Stimulated activated CD4-positive, alpha-beta T cell treated with anti-CD3 and anti-CD28 coated beads, Interleukin-1b, Interleukin-23, amount 100 ng/mL, for 1 hour (primary cell): ENCODE results near the gene RALGPS1.

Experiments used
- DNase-seq, 2 donors: peaks; one replicate each; pipeline ENCODE4 v3.0.0-alpha.2; 2020; ENCODE audit warnings: low read depth in 2 of 2

RALGPS1 gene

GRCh38 chr9:127051881-127052595 lies 137.5 kb downstream of the RALGPS1 start:
- DNase-seq = no peak

- no peak for DNase-seq
These were observed 138.7 kb downstream of the RALGPS1 start for GRCh38 chr9:127053057-127053821.

- no peak for DNase-seq
These were observed 139.4 kb downstream of the RALGPS1 start for GRCh38 chr9:127053960-127054359.

- DNase-seq = no peak
These were observed 141.3 kb downstream of the RALGPS1 start for GRCh38 chr9:127055745-127056402.

DNA sequence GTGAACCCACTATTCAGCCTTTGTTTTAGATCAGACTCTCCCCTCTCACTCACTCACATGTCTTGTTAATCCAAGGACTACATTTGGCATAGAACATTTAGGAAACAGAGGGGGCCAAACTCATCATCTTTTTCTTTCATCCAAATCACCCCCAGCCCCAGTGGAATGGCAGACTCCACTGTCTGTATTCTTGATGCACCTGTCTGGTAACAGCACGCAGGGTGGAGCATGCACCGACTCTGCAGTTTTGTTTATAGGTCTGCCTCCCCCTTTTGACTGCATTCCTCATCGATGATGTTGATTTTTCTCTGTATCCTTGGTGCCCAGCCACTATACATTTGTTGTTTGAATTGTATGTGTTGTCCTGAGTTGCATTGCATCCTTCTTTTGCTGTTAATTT lies 141.9 kb downstream of the RALGPS1 start:
- no peak for DNase-seq

GRCh38 chr9:127058011-127058644 lies 143.5 kb downstream of the RALGPS1 start:
- DNase-seq = no peak

DNA sequence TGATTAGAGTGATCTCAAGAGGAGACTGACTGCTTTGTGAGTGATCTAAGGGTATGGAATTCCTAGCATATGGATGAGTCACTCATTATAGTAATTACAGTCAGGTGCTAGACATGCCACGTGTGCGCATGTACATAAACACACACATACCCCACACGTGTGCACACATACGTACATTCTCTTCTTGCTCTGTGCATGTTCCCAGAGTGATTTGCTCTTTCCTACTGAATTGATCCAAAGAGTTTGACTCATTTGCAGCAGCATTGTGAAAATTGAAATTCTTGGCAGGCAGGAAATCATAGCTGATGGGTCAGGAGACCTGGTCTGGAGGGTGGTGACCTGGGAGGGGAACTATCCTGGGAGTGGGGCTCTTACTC lies 144.1 kb downstream of the RALGPS1 start:
- no peak for DNase-seq

GRCh38 chr9:127059030-127059429 lies 144.4 kb downstream of the RALGPS1 start:
- DNase-seq = no peak

- no peak for DNase-seq
These were observed 145.3 kb downstream of the RALGPS1 start for GRCh38 chr9:127059765-127060361.

DNA sequence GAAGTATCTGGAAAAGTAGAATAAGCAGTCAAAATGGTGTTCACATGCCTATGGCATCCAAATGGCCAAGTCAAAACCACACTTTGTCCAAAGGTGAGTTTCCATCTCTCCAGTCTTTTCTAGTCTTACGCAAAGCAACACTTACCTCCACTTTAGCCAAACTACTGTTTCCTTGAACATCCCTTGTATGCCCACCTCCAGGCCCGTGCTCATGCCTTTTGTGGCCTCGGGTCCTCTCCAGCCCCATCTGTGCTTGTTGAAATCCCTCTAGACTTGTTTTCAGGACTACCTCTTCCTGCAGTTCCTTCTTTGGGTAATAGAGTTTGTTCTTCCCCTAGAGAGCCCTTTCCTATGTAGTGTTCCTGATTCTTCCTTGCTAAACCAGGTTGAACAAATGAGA lies 146.8 kb downstream of the RALGPS1 start:
- DNase-seq = no peak

DNA sequence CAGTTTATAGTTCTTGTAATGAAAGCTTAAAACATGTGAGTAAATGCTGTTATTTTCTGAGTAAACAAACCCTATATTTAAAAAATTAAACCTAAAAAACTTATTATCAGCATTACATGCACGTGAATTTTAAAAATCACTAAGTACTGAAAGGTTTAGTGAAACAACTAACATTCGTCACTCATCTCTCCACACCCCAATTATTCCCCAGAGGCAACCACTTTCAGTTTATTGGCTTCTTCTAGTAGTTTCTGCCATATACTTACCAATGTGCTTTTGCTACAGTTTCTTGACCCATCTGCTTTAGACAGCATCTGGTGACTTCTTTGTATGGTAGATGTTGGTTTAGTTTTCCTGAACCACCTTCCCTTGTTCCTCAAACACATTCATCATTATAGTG lies 149.8 kb downstream of the RALGPS1 start:
- no peak for DNase-seq

GRCh38 chr9:127065592-127065991 lies 151.0 kb downstream of the RALGPS1 start:
- DNase-seq = no peak

DNA sequence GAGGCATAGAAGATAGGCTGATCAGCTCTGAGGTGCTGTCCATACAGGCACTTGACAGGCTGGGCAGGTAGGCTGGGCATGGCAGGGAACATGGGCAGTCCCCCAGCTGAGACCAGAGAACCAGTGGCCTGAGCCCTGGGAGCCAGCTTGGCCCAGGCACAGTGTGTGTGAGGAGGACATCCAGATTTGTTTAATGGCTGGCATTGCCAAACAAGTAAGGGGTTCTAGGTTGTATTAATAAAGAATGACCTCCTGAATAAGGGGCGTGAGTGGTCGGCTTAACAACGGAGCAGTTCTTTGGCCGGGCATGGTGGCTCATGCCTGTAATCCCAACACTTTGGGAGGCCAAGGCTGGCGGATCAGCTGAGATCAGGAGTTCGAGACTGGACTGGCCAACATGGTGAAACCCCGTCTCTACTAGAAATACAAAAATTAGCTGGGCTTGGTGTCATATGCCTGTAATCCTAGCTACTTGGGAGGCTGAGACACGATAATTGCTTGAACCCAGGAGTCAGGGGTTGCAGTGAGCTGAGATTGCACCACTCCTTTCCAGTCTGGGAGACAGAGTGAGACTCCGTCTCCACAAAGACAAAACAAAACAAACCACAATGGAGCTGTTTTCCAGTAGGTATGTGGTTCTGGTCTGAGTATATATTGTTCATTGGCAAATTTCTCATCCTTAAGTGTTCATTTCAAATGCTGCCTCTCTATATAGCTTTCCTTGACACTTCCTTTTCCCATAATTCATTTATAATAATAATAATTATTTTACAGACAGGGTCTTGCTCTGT lies 151.7 kb downstream of the RALGPS1 start:
- DNase-seq = no peak

- DNase-seq = no peak
These were observed 152.2 kb downstream of the RALGPS1 start for GRCh38 chr9:127066851-127067136.

- DNase-seq = no peak
These were observed 153.1 kb downstream of the RALGPS1 start for GRCh38 chr9:127067603-127068220.

- no peak for DNase-seq
These were observed 160.3 kb downstream of the RALGPS1 start for GRCh38 chr9:127074561-127075548.

DNA sequence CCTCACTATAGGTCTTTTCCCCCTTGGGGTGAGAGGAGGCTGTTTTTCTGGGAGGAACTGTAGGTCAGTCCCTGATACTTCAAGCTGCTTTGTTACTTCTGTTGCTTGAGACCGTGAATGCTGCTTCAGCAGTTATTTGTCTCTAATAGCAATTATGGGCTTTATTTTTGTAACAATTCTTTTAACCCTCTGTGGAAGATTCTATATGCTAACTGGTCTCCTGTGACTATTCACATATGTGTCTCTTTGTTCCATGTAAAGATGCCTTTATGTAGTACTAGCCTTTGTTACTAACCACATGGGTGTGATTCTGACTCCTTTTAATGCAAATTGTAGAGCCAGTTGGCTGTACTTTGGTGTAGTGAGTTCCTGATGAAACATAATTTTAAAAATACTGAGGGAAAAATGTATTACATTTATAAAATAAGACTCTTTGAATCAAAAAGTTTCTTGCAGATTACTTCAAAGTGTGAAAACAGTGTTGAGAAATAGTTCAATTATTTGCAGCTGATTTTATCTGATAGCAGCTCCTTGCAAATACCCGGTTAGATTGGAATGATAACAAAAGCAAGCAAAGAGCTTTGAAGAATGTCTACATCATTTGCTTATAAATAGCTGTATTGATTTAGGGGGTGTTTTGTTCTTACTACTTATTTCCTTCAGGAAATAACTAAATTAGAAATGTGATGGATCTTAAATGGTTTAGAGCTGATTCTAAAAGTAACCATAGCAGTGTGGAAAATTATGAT lies 161.2 kb downstream of the RALGPS1 start:
- no peak for DNase-seq

DNA sequence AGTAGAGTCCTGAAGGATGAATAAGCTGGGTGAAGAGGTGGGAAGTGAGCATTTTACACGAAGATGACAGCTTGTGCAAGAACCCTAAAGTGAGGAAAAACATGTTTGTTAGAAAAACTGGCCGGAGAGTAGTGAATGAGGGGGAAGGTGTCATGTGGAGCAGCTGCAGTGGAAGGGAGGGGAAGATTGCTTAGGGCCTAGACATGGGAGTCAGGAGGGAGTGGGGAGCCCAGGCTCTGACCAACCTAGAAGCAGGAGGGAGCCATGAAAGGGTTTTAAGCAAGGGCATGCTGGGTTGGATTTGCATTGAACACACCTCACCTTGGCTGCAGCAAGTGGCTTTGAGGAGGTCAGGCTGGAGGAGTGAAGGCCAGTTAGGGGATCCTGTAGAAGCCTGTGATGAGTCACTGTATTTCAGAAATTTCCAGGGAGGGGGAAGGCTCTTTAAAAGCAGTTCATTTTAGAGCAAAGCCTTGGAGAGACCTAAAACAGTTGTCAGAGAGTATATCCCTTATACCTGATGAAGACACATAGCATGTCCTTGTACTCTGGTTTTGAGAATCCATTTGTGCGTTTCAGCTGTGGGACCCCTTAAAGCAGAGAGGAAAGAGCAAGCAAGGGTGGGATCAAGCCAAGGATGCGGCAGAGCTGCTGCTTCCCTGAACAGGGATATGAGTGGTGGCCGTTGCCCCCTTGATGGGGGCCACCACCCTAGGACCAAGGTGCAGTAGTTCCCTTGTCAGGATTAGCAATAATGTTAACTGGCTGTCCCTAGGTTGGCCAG lies 162.5 kb downstream of the RALGPS1 start:
- DNase-seq = no peak
